Measurements from ENCODE around the gene TYMP.

TYMP gene

DNA sequence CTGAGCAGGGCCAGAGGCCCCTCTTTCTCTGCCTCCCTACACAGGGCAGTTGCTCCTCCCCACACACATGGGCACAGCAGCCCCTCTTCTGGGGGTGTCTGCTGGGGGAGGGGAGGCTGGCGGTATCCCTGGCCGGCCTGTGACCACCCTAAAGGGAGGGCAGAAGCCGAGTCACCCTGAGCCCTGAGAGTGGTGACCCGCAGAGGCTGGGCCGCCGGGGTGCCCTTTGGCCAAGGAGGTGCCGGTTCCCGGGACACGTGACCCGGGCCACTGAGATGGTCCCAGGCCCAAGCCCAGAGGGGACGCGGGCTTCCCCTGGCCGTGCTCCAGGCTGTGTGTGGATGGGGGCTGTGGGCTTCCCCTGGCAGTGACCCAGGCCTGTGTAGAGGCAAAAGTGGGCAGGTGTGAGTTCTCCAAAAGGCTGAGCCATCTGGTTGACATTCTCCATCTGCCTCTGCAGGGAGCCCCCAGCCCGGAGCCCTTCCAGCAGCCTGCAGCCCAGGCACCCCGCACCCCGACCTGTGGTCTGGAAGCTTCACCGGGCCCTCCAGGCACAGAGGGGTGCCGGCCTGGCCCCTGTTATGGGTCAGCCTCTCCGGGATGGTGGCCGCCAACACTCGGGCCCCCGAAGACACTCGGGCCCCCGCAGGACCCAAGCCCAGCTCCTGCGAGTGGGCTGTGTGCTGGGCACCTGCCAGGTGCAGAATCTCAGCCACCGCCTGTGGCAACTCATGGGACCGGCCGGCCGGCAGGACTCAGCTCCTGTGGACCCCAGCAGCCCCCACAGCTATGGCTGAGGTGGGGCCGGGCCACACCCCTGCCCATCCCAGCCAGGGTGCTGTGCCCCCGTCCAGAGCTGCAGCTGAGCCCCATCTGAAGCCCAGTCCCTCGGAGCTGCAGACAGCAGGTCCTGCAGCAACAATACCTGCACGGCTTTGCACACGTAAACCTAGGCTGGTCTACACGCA is 47.4 kb downstream of the TYMP start:
- DNase-seq = no peak

- peak; percentile 68 for DNase-seq
Observed at GRCh38 chr22:50481440-50482106, 48.2 kb downstream of the TYMP start, which contains the start of gene ADM2. Gene ADM2, plus strand, starts transcription at chr22:50481543. Its CDS starts 305 bp downstream, at chr22:50481848.

- DNase-seq = no peak
Observed at GRCh38 chr22:50481045-50481439, 48.8 kb downstream of the TYMP start.

DNA sequence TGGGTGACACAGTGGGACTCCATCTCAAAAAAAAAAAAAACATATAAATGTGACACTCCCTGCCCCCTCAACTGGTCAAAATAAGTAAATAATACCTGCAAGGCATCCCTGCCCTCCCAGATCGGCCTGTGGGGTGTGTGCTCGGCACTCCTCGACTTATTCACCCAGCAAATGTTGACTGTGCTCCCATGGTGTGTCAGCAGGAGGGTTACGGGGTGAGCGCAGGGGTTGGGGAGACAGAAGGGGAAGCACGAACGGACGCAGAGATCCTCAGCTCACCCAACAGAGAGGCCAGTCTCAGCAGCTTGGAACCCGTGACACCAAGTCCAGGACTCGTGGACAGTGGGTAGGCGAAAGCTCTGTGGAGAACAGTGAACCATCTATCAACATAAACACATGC is 50.1 kb downstream of the TYMP start:
- no peak for DNase-seq

- no peak for DNase-seq
Observed at GRCh38 chr22:50477923-50478322, 51.9 kb downstream of the TYMP start.

- DNase-seq = no peak
Observed at GRCh38 chr22:50476868-50477267, 52.9 kb downstream of the TYMP start.
